DOHH2 (cell line): ENCODE data around the gene SLC37A1.

Experiments
- CTCF ChIP-seq: fragments of 200-600 bp; sonication (generic); IDR thresholded peaks from one replicate; pipeline ENCODE4 v1.5.1; 2014; ENCODE audit warnings: antibody characterized with exemption, mild to moderate bottlenecking, low read depth, low read length; ENCODE audit not compliant: poor library complexity, severe bottlenecking
- EZH2phosphoT487 ChIP-seq: fragments of 200-600 bp; sonication (generic); IDR thresholded peaks from 2 replicates; pipeline ENCODE4 v1.6.1; 2017; ENCODE audit warnings: borderline replicate concordance, mild to moderate bottlenecking, antibody characterized with exemption, low read length, moderate library complexity, mixed read lengths

- TF ChIP-seq CTCF = no peak
- TF ChIP-seq EZH2phosphoT487 = no peak
These were observed 84.0 kb downstream of the SLC37A1 start for GRCh38 chr21:42597487-42598158.
